Lung (tissue), 16 donors: ENCODE measurements around the gene PHLDA1. TPM values are rescaled to one million over a fixed set of nuclear protein-coding genes. Genes with fewer than 3 reads are reported as not detected.

Experiments
- ATAC-seq: fragments of 200-7000 bp; cut with Tn5 transposase; one replicate; pipeline ENCODE4 v1.9.1; 2020; ENCODE audit warnings: moderate number of reproducible peaks; ENCODE audit not compliant: insufficient read depth, low FRiP score
- DNase-seq, 3 donors: peaks; one replicate each; pipeline ENCODE4 v3.0.0-alpha.2; 2013 to 2017
- H3K27ac ChIP-seq, 2 donors: one replicate each; pipeline ENCODE4 v1.5.1; 2013; ENCODE audit warnings: mild to moderate bottlenecking in 2 of 2, moderate library complexity in 2 of 2, control low read depth in 1 of 2, inconsistent platforms in 1 of 2, low read depth in 1 of 2, low read length in 1 of 2
- H3K27me3 ChIP-seq, 3 donors: one replicate each; pipeline ENCODE4 v1.5.1; 2013; ENCODE audit warnings: low read length in 2 of 3; ENCODE audit not compliant: control insufficient read depth in 3 of 3, insufficient read depth in 3 of 3
- H3K36me3 ChIP-seq, 4 donors: one replicate each; pipeline ENCODE4 v1.5.1; 2013; ENCODE audit warnings: low read length in 4 of 4, mild to moderate bottlenecking in 1 of 4, moderate library complexity in 1 of 4; ENCODE audit not compliant: control insufficient read depth in 4 of 4, insufficient read depth in 4 of 4
- H3K4me1 ChIP-seq, 5 donors: one replicate each; pipeline ENCODE4 v1.5.1; 2013; ENCODE audit warnings: low read length in 5 of 5, mild to moderate bottlenecking in 2 of 5, moderate library complexity in 1 of 5; ENCODE audit not compliant: control insufficient read depth in 5 of 5, insufficient read depth in 5 of 5
- H3K4me3 ChIP-seq: one replicate; pipeline ENCODE4 v1.5.1; 2013; ENCODE audit warnings: mild to moderate bottlenecking, control low read depth, moderate library complexity
- H3K9ac ChIP-seq, 2 donors: one replicate each; pipeline ENCODE4 v1.5.1; 2013; ENCODE audit warnings: low read length in 2 of 2, control low read depth in 1 of 2; ENCODE audit not compliant: insufficient read depth in 1 of 2
- H3K9me3 ChIP-seq, 4 donors: one replicate each; pipeline ENCODE4 v1.5.1; 2013; ENCODE audit warnings: low read length in 3 of 4, mild to moderate bottlenecking in 1 of 4, moderate library complexity in 1 of 4; ENCODE audit not compliant: control insufficient read depth in 4 of 4, insufficient read depth in 3 of 4
- CTCF ChIP-seq: IDR thresholded peaks from 2 replicates; pipeline ENCODE4 v1.5.1; 2012; ENCODE audit warnings: mild to moderate bottlenecking; ENCODE audit errors: control extremely low read depth, extremely low read depth
- WGBS, 2 donors: extraction: QIAGEN DNeasy Blood & Tissue Kit; methylation state at CpG; one replicate each; pipeline ENCODE4 v1.1.7; 2013; 5-methylcytosine and 5-hydroxymethylcytosine counted together
- long read RNA-seq, 5 donors: transcript quantifications; one replicate each; lab custom pipeline, GENCODE V29; 2026
- polyA plus RNA-seq, 2 donors: library from polyadenylated mRNA; stranded (reverse); fragments of 200-250 nt; gene quantifications; one replicate each; pipeline ENCODE4 v1.2.1, GENCODE V29; 2013
- total RNA-seq, 2 donors: library from RNA; depleted of rRNA in 1 of 2; stranded (reverse); fragments of >200 nt in 1 of 2; gene quantifications; one replicate each; pipeline ENCODE4 v1.2.1, GENCODE V29; 2014 to 2021
- donor health status: control.
- donor health status: control.
- donor health status: Bipolar disorder and iron deficiency.
- donor health status: healthy.
- donor health status: DM: yes; HTN: yes; CAD: no.

PHLDA1 gene
- 10 to 100 TPM; 18.6 to 22.1 TPM for total RNA-seq
- 10 to 100 TPM in 1 of 2 donors, 1 to 10 TPM in 1; 6.5 to 15.9 TPM for polyA plus RNA-seq
- long read RNA-seq, donor 1, full-length matches to known transcripts, result 28 of 28 reads
- long read RNA-seq, donor 1, partial matches to known transcripts, result 0 of 28 reads
- long read RNA-seq, donor 1, other reads (novel, unspliced or antisense), result 0 of 28 reads
- long read RNA-seq, donor 2, full-length matches to known transcripts, result 10 of 10 reads
- long read RNA-seq, donor 2, partial matches to known transcripts, result 0 of 10 reads
- long read RNA-seq, donor 2, other reads (novel, unspliced or antisense), result 0 of 10 reads
- long read RNA-seq, donor 3, full-length matches to known transcripts, result 16 of 16 reads
- long read RNA-seq, donor 3, partial matches to known transcripts, result 0 of 16 reads
- long read RNA-seq, donor 3, other reads (novel, unspliced or antisense), result 0 of 16 reads
- long read RNA-seq, donor 4, full-length matches to known transcripts, result 15 of 15 reads
- long read RNA-seq, donor 4, partial matches to known transcripts, result 0 of 15 reads
- long read RNA-seq, donor 4, other reads (novel, unspliced or antisense), result 0 of 15 reads
- long read RNA-seq, donor 5, full-length matches to known transcripts, result 40 of 40 reads
- long read RNA-seq, donor 5, partial matches to known transcripts, result 0 of 40 reads
- long read RNA-seq, donor 5, other reads (novel, unspliced or antisense), result 0 of 40 reads

- Histone ChIP-seq H3K27me3 (no peaks in the 10 kb centered on the region), H3K9ac (peak within 1 kb of the TSS; percentile 82 to 99), H3K27ac (peak within 1 kb of the TSS; percentile 97 to 99), H3K4me3 (peak within 1 kb of the TSS; percentile 83), H3K4me1 (peaks cover 2 to 46% (median 19%) of the 10 kb centered on the region in 5 donors), H3K36me3 (peaks cover 0 to 41% (median 7%) of the 10 kb centered on the region in 4 donors), H3K9me3 (no peaks in the 10 kb centered on the region)
- ATAC-seq (peak; percentile 90), DNase-seq (peak; percentile 99)
- TF ChIP-seq CTCF, result peak; percentile 20
- WGBS, 2 donors, result 0 to 1% methylated on average over 47 to 67 of the region's 67 CpGs
Measured at GRCh38 chr12:76031414-76032042, at the start of gene PHLDA1. TSS of gene PHLDA1 (minus strand) at chr12:76031776.

DNA sequence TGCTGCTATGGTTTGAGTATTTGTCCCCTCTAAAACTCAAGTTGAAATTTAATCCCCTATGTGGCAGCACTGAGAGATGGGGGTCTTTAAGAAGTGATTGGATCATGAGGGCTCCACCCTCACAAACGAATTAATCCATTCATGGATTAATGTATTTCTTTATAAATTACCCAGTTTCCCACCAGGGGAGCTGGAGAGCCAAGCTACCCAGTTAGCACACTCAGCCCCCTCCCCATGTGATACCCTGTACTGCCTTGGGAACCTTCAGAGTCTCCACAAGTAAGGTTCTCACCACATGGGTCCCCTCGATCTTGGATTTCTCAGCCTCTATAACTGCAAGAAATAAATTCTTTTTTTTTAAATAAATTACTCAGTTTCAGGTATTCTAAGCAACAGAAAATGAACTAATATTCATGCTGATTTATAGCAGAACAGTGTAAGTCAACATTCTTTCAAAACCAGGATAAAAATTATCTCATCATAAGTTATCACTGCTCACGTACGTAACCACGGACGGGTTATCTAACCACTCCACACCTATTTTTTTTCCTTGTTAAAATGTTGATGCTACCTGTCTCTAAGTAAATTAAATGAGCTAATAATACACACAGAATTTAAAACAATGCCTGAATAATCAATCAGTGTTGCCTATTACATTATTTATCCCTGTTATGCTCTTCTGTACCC lies 49.3 kb upstream of the PHLDA1 start:
- WGBS, 2 donors, result 83 to 84% methylated on average over 6 of the region's 6 CpGs
- H3K4me3 ChIP-seq, result no peak overlapping the region
- no peak for TF ChIP-seq CTCF
- H3K4me1 ChIP-seq, result peaks cover 0 to 14% (median 6%) of the 10 kb centered on the region in 5 donors
- H3K27me3 ChIP-seq, result no peaks in the 10 kb centered on the region
- DNase-seq (no peak), ATAC-seq (no peak)
- no peak overlapping the region for H3K27ac ChIP-seq
- H3K36me3 ChIP-seq, result peaks cover 0 to 15% (median 2%) of the 10 kb centered on the region in 4 donors
- peaks cover 0 to 6% (median 0%) of the 10 kb centered on the region in 4 donors for H3K9me3 ChIP-seq
- no peak overlapping the region for H3K9ac ChIP-seq

- WGBS, 2 donors, result 80 to 90% methylated on average over 2 of the region's 2 CpGs
- Histone ChIP-seq H3K27ac (no peak overlapping the region), H3K4me3 (no peak overlapping the region), H3K36me3 (peaks cover 0 to 15% (median 2%) of the 10 kb centered on the region in 4 donors), H3K9me3 (peaks cover 0 to 6% (median 0%) of the 10 kb centered on the region in 4 donors), H3K9ac (no peak overlapping the region), H3K4me1 (peaks cover 0 to 14% (median 6%) of the 10 kb centered on the region in 5 donors), H3K27me3 (no peaks in the 10 kb centered on the region)
- ATAC-seq (no peak), DNase-seq (peak in 1 of 3 donors; percentile 33)
- TF ChIP-seq CTCF, result no peak
Measured at GRCh38 chr12:76080017-76080728, 48.6 kb upstream of the PHLDA1 start.
